ENCODE measurements around the gene GAB1. TPM values are rescaled to one million over a fixed set of nuclear protein-coding genes. Genes with fewer than 3 reads are reported as not detected.

The GAB1 gene
- total RNA-seq, 1 experiment from 2014 or later = 15.3 TPM

DNA sequence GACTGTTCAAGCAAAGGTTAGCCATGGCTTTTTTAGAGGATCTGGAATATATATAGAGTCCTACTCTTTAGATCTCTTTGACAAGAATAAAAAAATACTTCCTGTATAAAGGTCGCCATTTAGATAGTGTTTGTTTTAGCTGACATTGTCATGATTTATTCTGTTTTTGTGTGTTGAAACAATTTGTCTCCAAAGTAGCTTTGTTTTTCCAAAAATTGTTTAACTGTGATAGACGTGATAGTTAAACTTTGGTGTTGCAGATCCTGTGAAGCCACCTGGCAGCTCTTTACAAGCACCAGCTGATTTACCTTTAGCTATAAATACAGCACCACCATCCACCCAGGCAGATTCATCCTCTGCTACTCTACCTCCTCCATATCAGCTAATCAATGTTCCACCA lies 96.6 kb downstream of the GAB1 start:
- TF ChIP-seq, protein P1, sequence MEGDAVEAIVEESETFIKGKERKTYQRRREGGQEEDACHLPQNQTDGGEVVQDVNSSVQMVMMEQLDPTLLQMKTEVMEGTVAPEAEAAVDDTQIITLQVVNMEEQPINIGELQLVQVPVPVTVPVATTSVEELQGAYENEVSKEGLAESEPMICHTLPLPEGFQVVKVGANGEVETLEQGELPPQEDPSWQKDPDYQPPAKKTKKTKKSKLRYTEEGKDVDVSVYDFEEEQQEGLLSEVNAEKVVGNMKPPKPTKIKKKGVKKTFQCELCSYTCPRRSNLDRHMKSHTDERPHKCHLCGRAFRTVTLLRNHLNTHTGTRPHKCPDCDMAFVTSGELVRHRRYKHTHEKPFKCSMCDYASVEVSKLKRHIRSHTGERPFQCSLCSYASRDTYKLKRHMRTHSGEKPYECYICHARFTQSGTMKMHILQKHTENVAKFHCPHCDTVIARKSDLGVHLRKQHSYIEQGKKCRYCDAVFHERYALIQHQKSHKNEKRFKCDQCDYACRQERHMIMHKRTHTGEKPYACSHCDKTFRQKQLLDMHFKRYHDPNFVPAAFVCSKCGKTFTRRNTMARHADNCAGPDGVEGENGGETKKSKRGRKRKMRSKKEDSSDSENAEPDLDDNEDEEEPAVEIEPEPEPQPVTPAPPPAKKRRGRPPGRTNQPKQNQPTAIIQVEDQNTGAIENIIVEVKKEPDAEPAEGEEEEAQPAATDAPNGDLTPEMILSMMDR (conservative IDR thresholded peaks at IDR 0.05) = no peak
- H4K5ac ChIP-seq (ENCODE audit: insufficient read length, low read depth, low read length) = no peak overlapping the region
- no peak overlapping the region for H3K27ac ChIP-seq (ENCODE audit: insufficient read length, low read depth, low read length)
- no peaks in the 10 kb centered on the region; the same call in 1 of the 2 replicates for H3K4me1 ChIP-seq (ENCODE audit: insufficient read depth, low read length)
- Mint-ChIP-seq H3K27me3 (ENCODE audit: low read depth) (no peaks in the 10 kb centered on the region), H3K27ac (0 out of 7 replicates have a peak overlapping the region, but pooled peaks of 1 of the 3 experiments have one; percentile 9), H3K36me3 (ENCODE audit: insufficient read depth in 1 of 3, low read depth in 3 of 3) (peaks cover 7 to 25% (median 19%) of the 10 kb centered on the region in 3 experiments; a peak in 6 of 7 replicates), H3K9me3 (peaks cover 0 to 4% of the 10 kb centered on the region in 2 experiments; a peak in 3 of 5 replicates), H3K4me3 (no peak overlapping the region), H3K4me1 (peaks cover 36% of the 10 kb centered on the region in 2 experiments)
- DNase-seq = no peak
- no peaks in the 10 kb centered on the region for H3K27me3 ChIP-seq (ENCODE audit: insufficient read depth, low read length)
- no peaks in the 10 kb centered on the region for H3K23me2 ChIP-seq (ENCODE audit: insufficient read length, low read depth, low read length, poor library complexity, severe bottlenecking)
- no peak overlapping the region for H4K91ac ChIP-seq (ENCODE audit: insufficient read length, low read depth, low read length)
- no peak overlapping the region for H2BK120ac ChIP-seq (ENCODE audit: low read depth, low read length, poor library complexity, severe bottlenecking)
- no peak overlapping the region for H2AFZ ChIP-seq (ENCODE audit: low read length)
- H3K79me1 ChIP-seq (ENCODE audit: insufficient read depth, low read depth, low read length, poor library complexity, severe bottlenecking) = no peaks in the 10 kb centered on the region
- H3K18ac ChIP-seq (ENCODE audit: insufficient read length, low read depth, low read length) = no peak overlapping the region
- no peak overlapping the region for H3K23ac ChIP-seq (ENCODE audit: insufficient read length, low read depth, low read length)
- H3T11ph ChIP-seq (ENCODE audit: low read length) = no peak overlapping the region
- no peak overlapping the region for H3K9ac ChIP-seq (ENCODE audit: extremely low read depth, insufficient read length, low read length)
- no peaks in the 10 kb centered on the region for H4K20me1 ChIP-seq (ENCODE audit: control insufficient read depth, insufficient read depth, insufficient read length)
- H2BK5ac ChIP-seq (ENCODE audit: insufficient read length, low read length) = no peak overlapping the region
- H3K9me3 ChIP-seq (ENCODE audit: control insufficient read depth, low read depth, low read length) = no peaks in the 10 kb centered on the region
- no CpG with 5 or more reads among the region's 2 CpGs for WGBS (ENCODE audit: extremely low coverage, insufficient read length, low lambda C conversion rate)
- H2BK12ac ChIP-seq (ENCODE audit: insufficient read length, low read depth, low read length) = no peak overlapping the region
- no peak overlapping the region; the same call in 1 of the 2 replicates for H3K14ac ChIP-seq (ENCODE audit: insufficient read depth, low read length)
- H4K8ac ChIP-seq (replicated peaks; ENCODE audit: insufficient read length, low read depth, low read length) = no peak overlapping the region
- H2BK15ac ChIP-seq (ENCODE audit: low read depth, low read length) = no peak overlapping the region
- H3K56ac ChIP-seq (ENCODE audit: insufficient read length, low read depth, low read length) = no peak overlapping the region
- H3K4ac ChIP-seq (ENCODE audit: low read depth, low read length) = no peak overlapping the region
- no peaks in the 10 kb centered on the region for H3K79me2 ChIP-seq (ENCODE audit: insufficient read depth, low read length)
- H2AK5ac ChIP-seq (ENCODE audit: insufficient read length, low read length) = no peak overlapping the region
- H2BK20ac ChIP-seq (ENCODE audit: low read depth, low read length, poor library complexity, severe bottlenecking) = no peak overlapping the region
- no peak overlapping the region for H3K4me2 ChIP-seq (ENCODE audit: insufficient read depth, insufficient read length, low read length)
